Esophagus squamous epithelium (tissue), 4 donors: ENCODE measurements around the gene CNTD1.

Experiments used
- CTCF ChIP-seq, 6 experiments: fragments of 450-650 bp in 4 of 6; fragments of 200-600 bp in 2 of 6; sonication (generic) in 2 of 6; IDR thresholded peaks; one replicate each; pipeline ENCODE4 v1.5.1; 2016 to 2019; ENCODE audit warnings: antibody characterized with exemption in 6 of 6, mild to moderate bottlenecking in 4 of 6, moderate library complexity in 4 of 6
- POLR2A ChIP-seq, 4 donors: fragments of 450-650 bp; IDR thresholded peaks; one replicate each; pipeline ENCODE4 v1.6.1; 2017; ENCODE audit warnings: antibody characterized with exemption in 4 of 4, mild to moderate bottlenecking in 4 of 4, moderate library complexity in 3 of 4

DNA sequence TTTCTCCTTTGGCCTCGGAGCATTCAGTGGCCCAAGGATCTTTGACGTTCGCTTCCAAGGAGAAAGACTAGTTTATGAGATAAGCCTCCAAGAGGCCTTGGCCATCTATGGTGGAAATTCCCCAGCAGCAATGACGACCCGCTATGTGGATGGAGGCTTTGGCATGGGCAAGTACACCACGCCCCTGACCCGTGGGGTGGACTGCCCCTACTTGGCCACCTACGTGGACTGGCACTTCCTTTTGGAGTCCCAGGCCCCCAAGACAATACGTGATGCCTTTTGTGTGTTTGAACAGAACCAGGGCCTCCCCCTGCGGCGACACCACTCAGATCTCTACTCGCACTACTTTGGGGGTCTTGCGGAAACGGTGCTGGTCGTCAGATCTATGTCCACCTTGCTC, 53.7 kb downstream of the CNTD1 start:
- TF ChIP-seq CTCF (IDR thresholded peaks at IDR 0.05) (no peak), POLR2A (IDR thresholded peaks at IDR 0.05) (no peak)
